ENCODE measurements around the gene HJURP.

Gene HJURP

GRCh38 chr2:233867993-233868532, 13.7 kb upstream of the HJURP start, which contains the start of gene MSL3B:
Gene MSL3B, minus strand, starts transcription at chr2:233868386.
- no peak for DNase-seq (ENCODE audit: extremely low read depth, low read depth)

GRCh38 chr2:233866479-233866878, 12.1 kb upstream of the HJURP start:
- no peak for DNase-seq (ENCODE audit: extremely low read depth, low read depth)
- no peak for TF ChIP-seq CTCF (IDR thresholded peaks at IDR 0.05; ENCODE audit: low read depth, low read length)

More at GRCh38 chr2:233867993-233868532, 13.7 kb upstream of the HJURP start, which contains the start of gene MSL3B:
- no peak for TF ChIP-seq CTCF (IDR thresholded peaks at IDR 0.05; ENCODE audit: low read depth, low read length)

- TF ChIP-seq CTCF (IDR thresholded peaks at IDR 0.05; ENCODE audit: low read depth, low read length), result no peak; the same call in 1 of the 2 replicates
- no peak for DNase-seq (ENCODE audit: extremely low read depth, low read depth)
Measured at GRCh38 chr2:233865838-233866237, 11.5 kb upstream of the HJURP start.

GRCh38 chr2:233862261-233862768, 8.0 kb upstream of the HJURP start:
- DNase-seq (ENCODE audit: extremely low read depth, low read depth), result no peak
- no peak for TF ChIP-seq CTCF (IDR thresholded peaks at IDR 0.05; ENCODE audit: low read depth, low read length)

GRCh38 chr2:233858331-233858730, 4.0 kb upstream of the HJURP start:
- no peak for TF ChIP-seq CTCF (IDR thresholded peaks at IDR 0.05; ENCODE audit: low read depth, low read length)
- no peak for DNase-seq (ENCODE audit: extremely low read depth, low read depth)

- DNase-seq (ENCODE audit: extremely low read depth, low read depth), result no peak
- peak; percentile 50 for TF ChIP-seq CTCF (IDR thresholded peaks at IDR 0.05; ENCODE audit: low read depth, low read length)
Measured at GRCh38 chr2:233857511-233858141, 3.3 kb upstream of the HJURP start.

- TF ChIP-seq CTCF (IDR thresholded peaks at IDR 0.05; ENCODE audit: low read depth, low read length), result no peak
- no peak for DNase-seq (ENCODE audit: extremely low read depth, low read depth)
Measured at GRCh38 chr2:233856184-233856583, 1.8 kb upstream of the HJURP start.
